Measurements from ENCODE around the gene ACP3. TPM values are rescaled to one million over a fixed set of nuclear protein-coding genes. Genes with fewer than 3 reads are reported as not detected.

ACP3 gene, protein sequence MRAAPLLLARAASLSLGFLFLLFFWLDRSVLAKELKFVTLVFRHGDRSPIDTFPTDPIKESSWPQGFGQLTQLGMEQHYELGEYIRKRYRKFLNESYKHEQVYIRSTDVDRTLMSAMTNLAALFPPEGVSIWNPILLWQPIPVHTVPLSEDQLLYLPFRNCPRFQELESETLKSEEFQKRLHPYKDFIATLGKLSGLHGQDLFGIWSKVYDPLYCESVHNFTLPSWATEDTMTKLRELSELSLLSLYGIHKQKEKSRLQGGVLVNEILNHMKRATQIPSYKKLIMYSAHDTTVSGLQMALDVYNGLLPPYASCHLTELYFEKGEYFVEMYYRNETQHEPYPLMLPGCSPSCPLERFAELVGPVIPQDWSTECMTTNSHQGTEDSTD
- 0.36 and 0.71 TPM in 2 replicates for total RNA-seq (2014; rRNA removed; shearing (Covaris generic); ENCODE audit: low replicate concordance)

DNA sequence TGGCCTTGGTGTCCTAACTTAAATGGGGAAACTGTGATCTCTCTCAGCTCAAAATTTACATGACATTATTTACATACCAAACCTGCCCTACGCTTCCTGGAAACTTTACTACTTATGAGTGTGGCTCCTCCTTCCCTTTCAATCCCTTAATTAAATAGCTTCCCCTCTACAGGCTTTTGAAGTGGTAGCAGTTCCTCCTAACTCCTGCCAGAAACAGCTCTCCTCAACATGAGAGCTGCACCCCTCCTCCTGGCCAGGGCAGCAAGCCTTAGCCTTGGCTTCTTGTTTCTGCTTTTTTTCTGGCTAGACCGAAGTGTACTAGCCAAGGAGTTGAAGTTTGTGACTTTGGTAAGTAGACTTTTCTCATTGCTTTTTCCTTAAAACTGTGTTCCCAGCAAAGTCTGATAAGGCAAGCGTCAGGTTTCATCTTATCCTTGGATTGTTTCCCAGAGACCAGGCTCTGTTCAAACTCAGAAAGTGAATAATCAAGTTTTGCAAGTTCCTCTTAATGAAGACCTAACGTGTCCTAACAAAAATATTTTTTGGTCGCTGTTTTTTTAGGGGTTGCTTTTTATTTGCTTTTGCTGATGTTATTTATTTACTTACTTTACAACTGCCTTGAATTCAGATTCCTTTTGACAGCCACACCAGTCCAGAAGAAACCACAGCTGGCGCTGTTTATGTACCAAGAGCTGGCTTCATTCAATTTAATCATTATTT, at the start of gene ACP3:
Gene ACP3, plus strand, starts transcription at position 179 of the 720 bp plus-strand sequence. Its CDS starts 50 bp downstream, at position 229.
- no peaks in the 10 kb centered on the region for H3K27me3 ChIP-seq (ENCODE audit: low read length)
- H4K20me1 ChIP-seq (ENCODE audit: insufficient read depth, low read depth, low read length), result no peaks in the 10 kb centered on the region
- peaks cover 16% of the 10 kb centered on the region for H3K4me1 ChIP-seq (ENCODE audit: low read length)
- no peaks in the 10 kb centered on the region for H3K9me2 ChIP-seq (replicated peaks; ENCODE audit: insufficient read depth, low read length)
- peak within 1 kb of the TSS; percentile 4; the same call in 1 of the 2 replicates for H3K4me3 ChIP-seq (ENCODE audit: low read length)
- H2AFZ ChIP-seq (ENCODE audit: low read length), result no peak within 1 kb of the TSS
- H3K4me2 ChIP-seq (ENCODE audit: low read depth, low read length, poor library complexity, severe bottlenecking), result peak within 1 kb of the TSS; percentile 18
- peak; percentile 75 for DNase-seq
- peak within 1 kb of the TSS; percentile 2; the same call in 1 of the 2 replicates for H3K9ac ChIP-seq (ENCODE audit: low read length)
- no peak within 1 kb of the TSS for H3K27ac ChIP-seq (ENCODE audit: low read length)
- no peaks in the 10 kb centered on the region for H3K9me3 ChIP-seq (ENCODE audit: low read length)
- no peaks in the 10 kb centered on the region for H3K36me3 ChIP-seq (ENCODE audit: insufficient read depth, low read length)
- H3K79me2 ChIP-seq (ENCODE audit: low read length), result no peaks in the 10 kb centered on the region

DNA sequence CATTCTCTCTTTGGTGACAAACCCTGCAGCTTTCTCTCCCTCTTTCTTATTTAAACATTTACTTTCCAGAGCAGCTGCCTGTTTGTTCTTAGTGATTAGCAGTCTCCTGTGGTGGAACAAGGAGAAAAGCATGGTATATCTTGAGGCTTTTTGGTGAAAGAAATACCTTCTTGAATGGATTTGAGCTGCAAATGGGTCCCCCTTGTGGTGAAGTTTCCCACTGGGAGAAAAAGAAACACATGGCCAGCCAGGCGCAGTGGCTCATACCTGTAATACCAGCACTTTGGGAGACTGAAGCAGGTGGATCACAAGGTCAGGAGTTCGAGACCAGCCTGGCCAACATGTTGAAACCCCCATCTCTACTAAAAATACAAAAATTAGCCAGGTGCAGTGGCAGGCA, 48.3 kb upstream of the ACP3 start:
- H2AFZ ChIP-seq (ENCODE audit: low read length), result no peak overlapping the region
- peak; percentile 65 for DNase-seq
- no peaks in the 10 kb centered on the region for H4K20me1 ChIP-seq (ENCODE audit: insufficient read depth, low read depth, low read length)
- no peak overlapping the region for H3K4me3 ChIP-seq (ENCODE audit: low read length)
- H3K27ac ChIP-seq (ENCODE audit: low read length), result no peak overlapping the region
- H3K4me2 ChIP-seq (ENCODE audit: low read depth, low read length, poor library complexity, severe bottlenecking), result no peak overlapping the region
- H3K4me1 ChIP-seq (ENCODE audit: low read length), result no peaks in the 10 kb centered on the region
- no peaks in the 10 kb centered on the region for H3K9me3 ChIP-seq (ENCODE audit: low read length)
- H3K36me3 ChIP-seq (ENCODE audit: insufficient read depth, low read length), result no peaks in the 10 kb centered on the region
- no peaks in the 10 kb centered on the region for H3K27me3 ChIP-seq (ENCODE audit: low read length)
- no peak overlapping the region for H3K9ac ChIP-seq (ENCODE audit: low read length)
- H3K79me2 ChIP-seq (ENCODE audit: low read length), result no peaks in the 10 kb centered on the region
- no peaks in the 10 kb centered on the region for H3K9me2 ChIP-seq (replicated peaks; ENCODE audit: insufficient read depth, low read length)

DNA sequence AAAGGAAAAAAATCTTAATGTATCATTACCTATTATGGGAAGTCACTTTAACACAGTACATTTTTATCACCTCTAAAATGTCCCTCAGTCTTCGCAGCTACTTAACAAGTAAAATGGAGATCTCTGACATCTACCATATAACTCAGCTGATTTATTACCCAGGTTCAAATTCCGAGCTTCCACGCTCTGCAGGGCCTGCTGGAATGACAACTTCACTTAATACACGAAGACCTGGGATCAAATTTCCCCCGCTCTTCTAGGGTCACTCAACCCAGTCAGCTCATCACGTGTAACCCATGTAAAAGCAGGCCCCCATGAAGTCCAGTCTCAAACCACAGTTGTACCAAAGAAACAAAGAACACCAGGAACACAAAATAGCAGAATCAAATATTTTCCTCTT, 44.2 kb upstream of the ACP3 start:
- Histone ChIP-seq H3K27me3 (ENCODE audit: low read length) (no peaks in the 10 kb centered on the region; the same call in 1 of the 2 replicates), H2AFZ (ENCODE audit: low read length) (no peak overlapping the region), H3K27ac (ENCODE audit: low read length) (no peak overlapping the region), H3K4me1 (ENCODE audit: low read length) (no peaks in the 10 kb centered on the region), H3K36me3 (ENCODE audit: insufficient read depth, low read length) (no peaks in the 10 kb centered on the region), H4K20me1 (ENCODE audit: insufficient read depth, low read depth, low read length) (no peaks in the 10 kb centered on the region), H3K4me2 (ENCODE audit: low read depth, low read length, poor library complexity, severe bottlenecking) (no peak overlapping the region), H3K4me3 (ENCODE audit: low read length) (no peak overlapping the region), H3K79me2 (ENCODE audit: low read length) (no peaks in the 10 kb centered on the region), H3K9me2 (replicated peaks; ENCODE audit: insufficient read depth, low read length) (no peaks in the 10 kb centered on the region), H3K9me3 (ENCODE audit: low read length) (peaks cover 3% of the 10 kb centered on the region; the same call in 1 of the 2 replicates), H3K9ac (ENCODE audit: low read length) (no peak overlapping the region)
- no peak for DNase-seq

DNA sequence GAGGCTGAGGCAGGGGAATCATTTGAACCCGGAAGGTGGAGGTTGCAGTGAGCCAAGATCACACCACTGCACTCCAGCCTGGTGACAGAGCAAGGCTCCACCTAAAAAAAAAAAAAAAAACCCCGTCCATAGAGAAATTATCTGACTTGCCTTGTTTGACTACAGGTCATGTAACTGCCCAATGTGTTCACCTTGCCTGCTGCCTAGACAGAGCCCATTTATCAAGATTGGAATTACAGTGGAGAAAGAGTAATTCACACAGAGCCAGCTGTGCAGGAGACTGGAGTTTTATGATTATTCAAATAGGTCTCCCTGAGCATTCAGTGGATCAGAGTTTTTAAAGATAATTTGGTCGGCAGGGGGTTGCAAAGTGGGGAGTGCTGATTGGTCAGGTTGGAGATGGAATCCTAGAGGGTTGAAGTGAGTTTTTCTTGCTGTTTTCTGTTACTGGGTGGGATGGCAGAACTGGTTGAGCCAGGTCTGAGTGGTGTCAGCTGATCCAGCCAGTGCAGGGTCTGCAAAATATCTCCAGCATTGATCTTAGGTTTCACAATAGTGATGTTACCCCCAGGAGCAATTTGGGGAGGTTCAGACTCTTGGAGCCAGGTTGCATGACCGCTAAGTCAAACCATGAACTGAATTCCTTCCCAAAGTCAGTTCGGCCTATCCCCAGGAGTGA, 40.8 kb upstream of the ACP3 start:
- Histone ChIP-seq H3K4me2 (ENCODE audit: low read depth, low read length, poor library complexity, severe bottlenecking) (no peak overlapping the region), H3K27me3 (ENCODE audit: low read length) (no peaks in the 10 kb centered on the region; the same call in 1 of the 2 replicates), H3K9ac (ENCODE audit: low read length) (no peak overlapping the region), H2AFZ (ENCODE audit: low read length) (no peak overlapping the region), H3K4me3 (ENCODE audit: low read length) (no peak overlapping the region), H3K9me3 (ENCODE audit: low read length) (peaks cover 3% of the 10 kb centered on the region; the same call in 1 of the 2 replicates), H3K79me2 (ENCODE audit: low read length) (no peaks in the 10 kb centered on the region), H3K9me2 (replicated peaks; ENCODE audit: insufficient read depth, low read length) (no peaks in the 10 kb centered on the region), H3K27ac (ENCODE audit: low read length) (no peak overlapping the region), H4K20me1 (ENCODE audit: insufficient read depth, low read depth, low read length) (no peaks in the 10 kb centered on the region), H3K36me3 (ENCODE audit: insufficient read depth, low read length) (no peaks in the 10 kb centered on the region), H3K4me1 (ENCODE audit: low read length) (no peaks in the 10 kb centered on the region)
- DNase-seq, result no peak

DNA sequence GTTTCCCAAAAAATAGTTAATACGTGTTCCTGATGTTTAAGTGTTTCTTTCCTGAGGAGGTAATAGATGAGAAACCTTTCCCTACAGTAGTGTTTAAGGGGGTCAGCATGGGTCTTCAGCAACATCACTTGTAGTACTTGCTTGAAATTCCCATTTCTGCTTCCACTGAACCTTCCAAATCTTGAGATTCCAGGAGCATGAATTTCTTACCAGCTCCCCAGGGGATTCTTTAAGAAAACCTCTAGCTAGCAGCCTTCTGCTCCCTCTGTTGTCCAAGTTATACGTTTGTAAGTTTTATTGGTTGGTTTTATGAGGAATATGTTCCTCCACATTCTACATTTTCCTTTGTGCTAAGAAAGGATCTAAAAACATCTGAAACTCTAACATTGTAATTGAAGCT, 38.2 kb upstream of the ACP3 start:
- H3K79me2 ChIP-seq (ENCODE audit: low read length), result no peaks in the 10 kb centered on the region
- H3K27ac ChIP-seq (ENCODE audit: low read length), result no peak overlapping the region
- no peak for DNase-seq
- no peaks in the 10 kb centered on the region for H3K4me1 ChIP-seq (ENCODE audit: low read length)
- no peaks in the 10 kb centered on the region for H4K20me1 ChIP-seq (ENCODE audit: insufficient read depth, low read depth, low read length)
- H3K4me3 ChIP-seq (ENCODE audit: low read length), result no peak overlapping the region
- H3K9ac ChIP-seq (ENCODE audit: low read length), result no peak overlapping the region
- H2AFZ ChIP-seq (ENCODE audit: low read length), result no peak overlapping the region
- no peaks in the 10 kb centered on the region for H3K9me2 ChIP-seq (replicated peaks; ENCODE audit: insufficient read depth, low read length)
- H3K9me3 ChIP-seq (ENCODE audit: low read length), result peaks cover 3% of the 10 kb centered on the region; the same call in 1 of the 2 replicates
- H3K27me3 ChIP-seq (ENCODE audit: low read length), result no peaks in the 10 kb centered on the region; the same call in 1 of the 2 replicates
- H3K4me2 ChIP-seq (ENCODE audit: low read depth, low read length, poor library complexity, severe bottlenecking), result no peak overlapping the region
- no peaks in the 10 kb centered on the region for H3K36me3 ChIP-seq (ENCODE audit: insufficient read depth, low read length)

DNA sequence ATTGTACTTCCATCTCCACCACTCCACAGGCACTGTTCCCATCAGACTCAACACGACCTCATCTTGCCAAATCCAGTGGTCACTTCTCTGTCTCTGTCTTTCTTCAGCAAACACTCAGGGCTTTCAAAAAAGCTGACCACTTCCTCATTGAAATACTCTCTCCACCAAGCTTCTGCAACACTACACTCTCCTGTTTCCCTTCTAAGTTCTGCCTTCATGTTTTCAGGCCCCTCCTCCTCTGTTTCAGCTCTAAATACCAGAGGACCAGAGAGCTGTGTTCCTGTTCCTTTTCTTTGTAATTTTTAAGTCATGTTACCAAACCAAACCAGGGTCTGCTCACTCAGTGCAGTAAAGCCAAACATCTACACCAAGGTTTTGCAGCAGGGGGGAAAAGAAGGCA, 33.8 kb upstream of the ACP3 start:
- H4K20me1 ChIP-seq (ENCODE audit: insufficient read depth, low read depth, low read length), result no peaks in the 10 kb centered on the region
- no peak overlapping the region for H3K4me2 ChIP-seq (ENCODE audit: low read depth, low read length, poor library complexity, severe bottlenecking)
- no peak overlapping the region for H3K9ac ChIP-seq (ENCODE audit: low read length)

DNA sequence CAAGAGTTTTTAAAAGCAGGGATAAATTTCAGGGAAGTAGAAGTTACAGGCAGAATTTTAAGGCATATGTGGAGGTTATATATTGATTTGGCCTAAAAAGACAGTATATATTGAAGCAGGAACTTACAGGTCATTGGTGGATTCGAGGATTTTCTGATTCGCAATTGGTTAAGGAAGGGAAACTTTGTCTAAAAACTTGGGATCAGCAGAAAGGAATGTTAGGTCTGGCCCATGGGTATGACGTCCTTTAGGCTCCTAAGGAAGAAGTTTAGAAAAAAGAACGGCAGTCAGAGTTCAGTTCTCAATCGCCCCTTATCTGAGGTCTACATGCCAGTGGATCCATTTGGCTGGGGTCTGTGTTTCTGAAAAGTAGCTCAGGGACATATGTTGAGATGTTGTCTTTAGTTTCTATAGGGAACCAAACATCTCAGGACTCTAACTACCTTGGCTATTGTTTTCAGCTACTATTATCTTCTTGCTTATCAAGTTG, 33.2 kb upstream of the ACP3 start:
- no peak overlapping the region for H3K27ac ChIP-seq (ENCODE audit: low read length)
- no peaks in the 10 kb centered on the region for H3K9me3 ChIP-seq (ENCODE audit: low read length)
- H3K4me3 ChIP-seq (ENCODE audit: low read length), result no peak overlapping the region
- H3K9ac ChIP-seq (ENCODE audit: low read length), result no peak overlapping the region
- H3K27me3 ChIP-seq (ENCODE audit: low read length), result no peaks in the 10 kb centered on the region
- H2AFZ ChIP-seq (ENCODE audit: low read length), result no peak overlapping the region
- H3K9me2 ChIP-seq (replicated peaks; ENCODE audit: insufficient read depth, low read length), result no peaks in the 10 kb centered on the region
- no peak overlapping the region for H3K4me2 ChIP-seq (ENCODE audit: low read depth, low read length, poor library complexity, severe bottlenecking)
- no peaks in the 10 kb centered on the region for H3K36me3 ChIP-seq (ENCODE audit: insufficient read depth, low read length)
- H3K79me2 ChIP-seq (ENCODE audit: low read length), result no peaks in the 10 kb centered on the region
- H3K4me1 ChIP-seq (ENCODE audit: low read length), result no peaks in the 10 kb centered on the region
- no peaks in the 10 kb centered on the region for H4K20me1 ChIP-seq (ENCODE audit: insufficient read depth, low read depth, low read length)
- no peak for DNase-seq

More for the DNA sequence above, 33.8 kb upstream of the ACP3 start:
- H3K4me3 ChIP-seq (ENCODE audit: low read length), result no peak overlapping the region
- H3K27ac ChIP-seq (ENCODE audit: low read length), result no peak overlapping the region
- no peaks in the 10 kb centered on the region for H3K4me1 ChIP-seq (ENCODE audit: low read length)
- no peaks in the 10 kb centered on the region for H3K9me2 ChIP-seq (replicated peaks; ENCODE audit: insufficient read depth, low read length)
- DNase-seq, result no peak
- no peaks in the 10 kb centered on the region for H3K27me3 ChIP-seq (ENCODE audit: low read length)
- no peaks in the 10 kb centered on the region for H3K79me2 ChIP-seq (ENCODE audit: low read length)
- H3K36me3 ChIP-seq (ENCODE audit: insufficient read depth, low read length), result no peaks in the 10 kb centered on the region
- no peaks in the 10 kb centered on the region for H3K9me3 ChIP-seq (ENCODE audit: low read length)
- no peak overlapping the region for H2AFZ ChIP-seq (ENCODE audit: low read length)

Data from Karpas-422 (cell line).